ENCODE results near the gene LRP1B.

The LRP1B gene

DNA sequence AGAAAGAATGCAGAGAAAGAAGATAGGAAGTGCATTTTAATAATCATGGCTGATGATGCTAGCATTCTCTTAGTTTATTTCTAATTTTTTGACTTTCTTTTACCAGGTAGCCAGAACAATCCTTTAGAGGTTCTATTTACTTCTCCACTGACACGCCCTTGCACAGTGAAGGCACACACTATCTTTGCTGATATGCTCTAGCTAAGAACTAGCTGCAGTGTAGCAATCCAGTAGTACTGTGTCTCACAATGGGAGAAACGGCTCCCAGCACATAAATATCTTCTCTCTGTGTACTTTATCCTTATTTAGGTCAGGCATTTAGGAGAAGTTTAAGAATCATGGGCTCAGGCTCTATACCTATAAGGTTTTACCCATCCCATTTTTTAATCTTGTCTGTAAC is 1005.4 kb downstream of the LRP1B start:
- DNase-seq (ENCODE audit: low read depth), result no peak

- DNase-seq (ENCODE audit: low read depth), result no peak
These were observed 1012.0 kb downstream of the LRP1B start for GRCh38 chr2:141118836-141119235.

DNA sequence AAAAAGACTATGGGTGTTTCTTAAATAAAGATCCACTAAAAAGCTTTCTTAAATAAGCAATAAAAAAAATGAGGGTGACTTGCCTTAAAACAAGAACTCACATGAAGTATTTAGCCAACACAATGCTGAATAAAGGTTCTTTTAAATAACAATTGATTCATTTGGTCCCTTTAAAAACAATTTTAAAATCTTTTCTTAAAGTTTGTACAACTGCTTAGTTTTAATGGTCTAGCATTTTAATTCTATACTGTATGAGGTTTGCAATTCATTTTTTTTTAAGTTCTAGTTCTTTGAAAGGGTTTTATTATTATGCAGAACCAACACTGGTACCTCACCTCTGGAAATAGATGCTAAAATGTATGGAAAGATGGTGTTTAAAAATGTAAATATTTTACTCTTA is 1017.5 kb downstream of the LRP1B start:
- no peak for DNase-seq (ENCODE audit: low read depth)

GRCh38 chr2:141109633-141110032 is 1021.2 kb downstream of the LRP1B start:
- DNase-seq (ENCODE audit: low read depth), result peak; percentile 40

- DNase-seq (ENCODE audit: low read depth), result no peak
These were observed 1025.1 kb downstream of the LRP1B start for GRCh38 chr2:141105763-141106162.

GRCh38 chr2:141103216-141103615 is 1027.6 kb downstream of the LRP1B start:
- no peak for DNase-seq (ENCODE audit: low read depth)

- no peak for DNase-seq (ENCODE audit: low read depth)
These were observed 1051.6 kb downstream of the LRP1B start for GRCh38 chr2:141079231-141079630.

- DNase-seq (ENCODE audit: low read depth), result peak; percentile 57
These were observed 1055.1 kb downstream of the LRP1B start for GRCh38 chr2:141075753-141076152.

DNA sequence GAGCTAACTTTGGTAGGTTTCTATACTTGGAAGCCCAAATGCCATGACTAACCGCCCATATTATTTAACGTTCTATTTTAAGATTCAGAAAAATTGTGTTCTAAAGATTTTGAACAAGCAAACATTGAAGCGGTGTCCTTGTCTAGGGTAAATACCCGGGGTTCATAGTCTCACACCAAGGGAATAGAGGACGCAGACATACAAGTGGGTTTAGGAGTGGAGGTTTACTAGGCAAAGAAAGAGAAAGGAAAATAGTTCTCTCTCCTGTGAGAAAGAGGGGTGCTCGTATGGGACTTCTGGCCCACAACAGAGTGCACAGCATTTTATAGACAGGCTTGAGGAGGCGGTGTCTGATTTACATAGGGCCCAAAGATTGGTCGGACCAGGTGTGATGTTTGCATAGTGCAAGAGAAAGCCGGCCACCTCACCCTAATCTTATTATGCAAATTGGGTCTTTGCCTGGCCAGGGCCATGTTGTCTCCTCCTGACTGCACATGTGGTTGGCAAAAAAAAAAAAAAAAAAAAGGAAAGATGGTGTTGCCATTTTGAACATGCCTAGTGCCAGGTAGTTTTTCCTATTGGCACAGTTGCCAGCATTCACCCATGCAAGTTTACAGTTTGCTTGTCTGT is 1062.6 kb downstream of the LRP1B start:
- DNase-seq (ENCODE audit: low read depth), result no peak

DNA sequence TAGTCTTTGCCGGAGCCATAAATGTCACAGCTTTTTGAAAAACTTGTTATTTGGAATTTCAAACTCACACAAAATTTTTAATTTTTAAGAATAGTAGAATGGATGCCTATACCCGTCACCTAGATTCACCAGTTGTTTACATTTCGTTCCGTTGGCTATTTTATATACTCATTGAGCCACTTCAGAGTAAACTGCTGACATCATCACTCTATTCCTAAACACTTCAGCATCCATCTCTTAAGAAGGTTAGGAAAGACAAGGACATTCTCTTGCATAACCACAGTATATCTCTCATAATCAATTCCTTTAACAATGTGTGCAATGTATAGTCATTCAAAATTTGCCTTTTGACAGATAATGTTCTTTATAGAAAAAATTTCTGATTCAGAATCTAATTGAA is 1065.8 kb downstream of the LRP1B start:
- no peak for DNase-seq (ENCODE audit: low read depth)

GRCh38 chr2:141063406-141063805 is 1067.4 kb downstream of the LRP1B start:
- no peak for DNase-seq (ENCODE audit: low read depth)

DNA sequence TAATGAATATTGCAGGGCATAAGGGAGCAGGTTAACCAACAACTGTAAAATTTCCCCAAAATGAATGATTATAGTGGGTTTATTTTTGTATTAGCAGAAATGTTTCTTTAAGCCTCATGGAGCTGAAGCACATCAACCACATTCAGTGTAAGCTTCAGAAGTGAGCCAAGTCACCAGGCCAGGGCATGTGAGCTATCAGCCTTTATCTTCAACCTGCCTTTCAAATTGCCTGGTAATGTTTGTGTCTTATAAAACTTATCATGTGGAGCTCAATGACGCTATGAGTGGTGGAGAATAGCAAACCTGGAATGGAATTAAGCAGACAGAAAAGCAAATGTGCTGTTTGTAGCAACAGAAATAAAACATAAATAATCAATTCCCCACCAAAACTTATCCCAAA is 1068.4 kb downstream of the LRP1B start:
- no peak for DNase-seq (ENCODE audit: low read depth)

DNA sequence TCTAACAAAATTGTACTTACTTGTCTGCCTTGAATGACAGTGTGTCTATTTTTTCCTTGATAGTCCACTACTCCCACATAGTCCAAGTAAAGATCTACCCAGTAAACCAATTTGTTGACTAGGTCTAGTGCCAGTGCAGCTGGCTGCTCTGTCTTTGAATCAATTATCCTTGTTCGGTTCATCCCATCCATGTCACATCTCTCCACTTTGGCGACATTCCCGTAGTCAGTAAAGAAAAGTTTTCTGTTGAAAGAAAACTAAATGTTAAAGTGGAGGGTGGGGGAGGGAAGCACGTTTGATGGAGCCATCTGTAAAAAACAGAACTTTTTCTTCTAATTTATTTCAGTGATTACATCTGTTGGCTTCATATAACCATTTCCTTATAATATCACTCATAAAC is 1068.8 kb downstream of the LRP1B start:
- DNase-seq (ENCODE audit: low read depth), result no peak

- no peak for DNase-seq (ENCODE audit: low read depth)
These were observed 1072.3 kb downstream of the LRP1B start for GRCh38 chr2:141058556-141058955.

- peak; percentile 37 for DNase-seq (ENCODE audit: low read depth)
These were observed 1075.3 kb downstream of the LRP1B start for GRCh38 chr2:141055531-141055930.

DNA sequence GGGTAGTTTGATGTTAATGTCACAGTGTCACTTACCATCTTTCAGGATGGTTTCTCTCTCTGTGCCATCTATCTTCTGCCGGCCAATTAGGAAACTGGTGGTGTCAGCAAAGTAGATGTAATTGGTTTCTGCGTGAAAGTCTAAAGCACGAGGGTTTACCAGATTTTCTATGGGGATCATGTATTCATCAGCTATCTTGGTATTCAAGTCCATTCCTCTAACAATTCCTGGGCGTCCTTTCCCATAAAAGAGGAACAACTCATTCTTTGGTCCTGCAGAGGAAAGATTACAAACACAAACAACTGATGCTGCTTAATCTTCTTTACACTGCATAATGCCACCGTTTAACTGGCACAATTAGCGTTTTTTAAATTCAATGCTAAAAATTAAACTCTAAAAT is 1081.9 kb downstream of the LRP1B start:
- DNase-seq (ENCODE audit: low read depth), result no peak

DNA sequence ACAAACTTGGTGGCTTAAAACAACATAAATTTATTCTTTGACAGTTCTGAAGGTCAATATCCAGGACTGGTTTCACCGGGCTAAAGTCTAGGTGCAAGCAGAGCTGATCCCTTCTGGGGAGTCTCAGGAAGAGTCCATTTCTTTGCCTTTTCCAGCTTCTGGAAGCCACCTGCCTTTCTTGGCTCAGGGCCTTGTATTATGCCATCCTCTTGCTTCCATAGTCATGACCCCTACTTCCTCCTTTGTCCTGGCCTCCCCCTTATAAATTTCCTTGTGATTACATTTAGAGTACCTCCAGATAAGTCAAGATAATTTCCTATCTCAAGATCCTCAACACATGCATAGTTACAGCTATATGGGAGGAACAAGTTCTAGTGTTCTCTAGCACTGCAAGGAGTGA is 1089.5 kb downstream of the LRP1B start:
- no peak for DNase-seq (ENCODE audit: low read depth)

DNA sequence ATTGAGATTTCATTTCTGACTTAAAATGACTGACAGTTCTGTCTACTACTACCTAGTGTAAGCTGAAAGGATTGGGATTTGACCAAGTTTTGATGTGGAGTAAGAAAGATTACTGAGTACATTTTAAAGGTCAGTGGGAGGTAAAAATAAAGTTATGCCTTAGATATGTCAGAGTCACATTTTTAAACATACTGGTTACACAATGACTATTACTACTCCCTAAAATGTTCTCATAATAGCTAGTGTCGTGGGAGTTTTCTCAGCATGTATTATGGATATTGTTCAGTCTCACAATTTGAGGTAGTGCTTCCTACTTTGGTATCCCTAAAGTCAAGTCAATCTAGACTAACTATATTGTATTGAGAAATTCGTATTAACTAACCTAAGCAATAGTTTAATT is 1092.5 kb downstream of the LRP1B start:
- DNase-seq (ENCODE audit: low read depth), result peak; percentile 63

DNA sequence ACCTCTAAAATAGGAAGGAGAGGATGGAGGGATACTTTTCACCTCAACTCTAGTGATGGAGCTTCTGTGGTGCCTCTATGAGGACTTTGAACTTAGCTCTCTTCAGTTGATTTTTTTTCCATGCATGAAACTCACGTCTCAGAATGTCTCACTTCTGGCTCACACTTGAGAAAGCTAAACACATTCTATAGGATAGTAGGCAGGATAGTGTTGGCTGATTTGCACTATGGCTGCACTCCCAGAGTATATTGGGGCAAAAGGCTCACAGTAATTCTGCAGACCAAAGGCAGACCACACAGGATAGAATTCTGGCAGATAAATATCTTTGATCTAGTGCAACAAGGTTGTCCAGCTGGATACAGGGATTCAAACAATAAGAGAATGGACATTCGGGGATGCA is 1093.5 kb downstream of the LRP1B start:
- DNase-seq (ENCODE audit: low read depth), result no peak

GRCh38 chr2:141035846-141036420 is 1094.9 kb downstream of the LRP1B start:
- no peak for DNase-seq (ENCODE audit: low read depth)

DNA sequence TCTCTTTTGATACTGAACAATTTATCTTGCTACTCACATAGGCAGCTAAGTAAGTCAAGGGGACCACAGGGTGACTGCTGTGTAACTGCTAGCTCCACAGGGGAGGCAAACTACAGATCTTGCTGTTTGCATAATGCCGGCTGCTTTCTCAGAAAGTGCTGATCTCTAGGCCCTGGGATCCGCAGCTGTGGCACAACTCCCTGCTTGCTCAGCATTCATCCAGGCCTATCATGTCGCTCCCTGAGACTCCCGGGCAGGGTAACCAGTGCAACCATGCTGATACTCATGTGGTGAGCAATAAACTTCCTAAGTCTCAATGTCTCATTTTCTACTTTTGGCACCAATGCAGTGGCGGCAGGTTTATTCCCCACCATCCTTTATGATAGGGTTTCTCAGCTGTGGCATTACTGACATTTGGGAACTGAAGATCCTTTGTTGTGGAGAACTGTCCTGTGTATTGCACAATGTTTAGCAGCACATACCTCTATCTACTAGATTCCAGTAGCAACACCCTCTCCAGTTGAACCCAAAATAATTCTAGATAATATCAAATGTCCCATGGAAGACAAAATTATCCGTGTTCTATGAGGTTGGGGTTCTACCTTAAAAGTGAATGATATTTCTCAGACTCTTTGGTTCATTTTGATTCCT is 1101.3 kb downstream of the LRP1B start:
- no peak for DNase-seq (ENCODE audit: low read depth)

GRCh38 chr2:141027221-141027620 is 1103.6 kb downstream of the LRP1B start:
- DNase-seq (ENCODE audit: low read depth), result no peak

DNA sequence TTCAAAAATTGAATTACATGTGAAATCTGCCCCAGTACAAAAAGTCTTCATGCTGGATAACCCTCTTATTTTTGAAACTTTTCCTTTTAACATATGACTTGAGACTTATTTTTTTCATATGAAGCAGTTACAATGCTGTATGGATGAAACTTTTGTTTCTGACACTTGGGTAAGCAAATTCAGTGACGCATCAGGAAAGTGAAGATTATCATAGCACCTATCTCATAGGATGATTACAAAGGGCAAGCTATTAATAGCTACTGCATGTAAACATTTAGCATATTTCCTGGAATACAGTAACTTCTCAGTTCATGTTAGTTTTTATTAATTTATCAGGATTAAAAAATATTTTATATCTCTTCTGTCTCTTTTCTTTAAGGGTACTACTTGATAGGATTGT is 1109.2 kb downstream of the LRP1B start:
- peak; percentile 59 for DNase-seq (ENCODE audit: low read depth)

- peak; percentile 84 for DNase-seq (ENCODE audit: low read depth)
These were observed 1109.7 kb downstream of the LRP1B start for GRCh38 chr2:141021109-141021508.

Measured in amniotic epithelial cell (primary cell).